Right renal pelvis (tissue), 4 donors: ENCODE results near the gene FXYD4. TPM values are rescaled to one million over a fixed set of nuclear protein-coding genes. Genes with fewer than 3 reads are reported as not detected.
"Not testable (repeated sequence)": the region's sequence is repeated elsewhere in the genome, so short reads cannot be mapped to it uniquely, and the experiment has no call there.

Experiments used
- DNase-seq, 4 donors: peaks; one replicate each; pipeline ENCODE4 v3.0.0-alpha.2; 2013; ENCODE audit warnings: low read depth in 4 of 4, low spot score in 3 of 4, missing footprints in 1 of 4
- polyA plus RNA-seq, 4 donors: library from polyadenylated mRNA; unstranded; fragments of 120-200 nt; gene quantifications; one replicate each; pipeline ENCODE4 v1.2.1, GENCODE V29; 2013; ENCODE audit not compliant: insufficient read length in 4 of 4

FXYD4 gene
- polyA plus RNA-seq, 4 donors: 2.2 TPM; not detected in 3

DNA sequence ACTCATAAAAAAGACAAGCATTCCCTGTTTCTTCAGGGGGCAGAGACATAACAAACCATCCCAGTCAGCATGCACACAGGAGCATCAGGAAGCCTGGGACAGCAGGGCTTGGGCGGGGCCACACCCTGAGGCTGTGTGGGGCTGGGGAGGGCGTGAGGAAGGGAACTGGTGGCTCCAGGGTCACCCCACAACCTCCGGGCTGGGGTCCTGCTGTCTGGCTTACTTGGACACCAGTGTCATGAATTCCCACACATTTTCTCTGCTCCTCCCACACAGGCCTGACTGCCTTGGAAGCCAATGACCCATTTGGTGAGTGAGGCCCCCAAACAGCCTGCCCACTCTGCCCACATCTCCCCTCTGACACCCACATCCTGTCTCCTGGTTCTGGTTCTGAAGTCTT is 2.8 kb downstream of the FXYD4 start:
- no peak for DNase-seq

DNA sequence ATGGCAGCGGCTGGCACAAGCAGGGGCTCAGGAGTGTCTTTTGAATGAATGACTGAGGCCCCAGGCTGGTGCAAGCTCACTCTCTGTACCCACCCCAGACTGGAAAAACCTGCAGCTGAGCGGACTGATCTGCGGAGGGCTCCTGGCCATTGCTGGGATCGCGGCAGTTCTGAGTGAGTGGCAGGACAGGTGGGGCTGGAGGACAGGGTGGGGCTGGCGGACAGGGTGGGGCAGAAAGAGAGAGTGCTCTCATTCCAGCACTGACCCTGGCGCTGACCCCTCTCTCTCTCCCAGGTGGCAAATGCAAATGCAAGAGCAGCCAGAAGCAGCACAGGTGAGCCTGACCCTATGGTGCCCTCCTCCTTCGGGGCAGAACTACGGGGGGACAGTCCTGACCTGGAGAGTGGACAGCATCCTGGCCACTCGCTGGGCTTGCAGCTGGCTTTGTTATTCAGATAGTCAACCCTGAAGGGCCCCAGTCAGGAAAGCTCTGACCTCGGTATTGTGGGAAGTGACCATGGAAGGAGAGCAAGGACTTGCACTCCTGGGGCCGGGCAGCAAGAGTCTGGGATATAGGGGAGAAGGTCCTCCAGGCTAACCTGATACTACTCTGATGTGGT is 4.1 kb downstream of the FXYD4 start:
- DNase-seq: no peak

DNA sequence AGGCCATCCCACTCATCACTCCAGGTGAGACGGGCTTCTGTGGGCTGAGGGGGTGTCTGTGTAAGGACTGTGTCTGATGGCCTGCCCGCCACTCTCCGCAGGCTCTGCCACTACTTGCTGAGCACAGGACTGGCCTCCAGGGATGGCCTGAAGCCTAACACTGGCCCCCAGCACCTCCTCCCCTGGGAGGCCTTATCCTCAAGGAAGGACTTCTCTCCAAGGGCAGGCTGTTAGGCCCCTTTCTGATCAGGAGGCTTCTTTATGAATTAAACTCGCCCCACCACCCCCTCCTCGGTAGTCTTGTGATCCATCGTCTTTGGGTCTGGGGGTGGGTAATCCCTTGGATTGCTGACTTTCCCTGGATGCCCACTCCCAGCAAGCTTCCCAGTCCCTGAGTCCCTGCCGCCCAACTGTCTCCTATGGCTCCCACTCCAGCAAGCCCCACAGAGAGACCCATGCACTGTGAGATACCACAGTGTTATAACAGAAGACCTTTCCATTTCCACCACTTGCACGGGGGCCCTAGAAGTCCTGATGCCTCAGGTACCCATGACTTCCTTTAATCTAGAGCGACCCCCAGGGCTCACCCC is 4.7 kb downstream of the FXYD4 start:
- DNase-seq: no peak

DNA sequence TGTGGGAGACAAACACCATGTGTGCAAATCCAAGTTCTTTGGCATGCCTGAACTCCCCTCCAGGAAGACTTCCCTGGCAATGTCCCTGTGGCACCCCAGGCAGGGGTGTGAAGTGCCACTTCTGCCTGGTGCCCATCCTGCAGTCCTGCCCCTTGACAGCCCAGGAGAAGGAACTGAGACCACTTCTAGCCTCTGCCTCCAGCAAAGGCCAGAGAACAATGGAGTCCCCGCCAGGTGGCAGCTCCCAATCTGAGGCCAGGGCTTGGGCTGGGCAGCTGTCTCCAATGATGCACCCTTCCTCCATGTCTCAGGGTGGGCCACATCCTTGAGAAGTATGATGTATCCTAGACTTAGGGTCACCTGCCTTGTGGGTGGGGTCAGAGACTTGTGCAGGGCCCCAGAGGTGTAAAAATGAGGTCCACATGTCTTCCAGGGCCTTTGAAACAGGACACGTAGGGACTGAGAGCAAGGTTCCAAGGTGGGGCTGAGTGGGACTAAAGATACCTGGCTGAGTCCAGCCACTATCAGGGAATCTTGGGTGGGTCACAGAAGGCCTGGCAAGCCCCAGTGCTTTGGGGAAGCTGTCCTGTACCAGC is 5.5 kb downstream of the FXYD4 start:
- no peak for DNase-seq

DNA sequence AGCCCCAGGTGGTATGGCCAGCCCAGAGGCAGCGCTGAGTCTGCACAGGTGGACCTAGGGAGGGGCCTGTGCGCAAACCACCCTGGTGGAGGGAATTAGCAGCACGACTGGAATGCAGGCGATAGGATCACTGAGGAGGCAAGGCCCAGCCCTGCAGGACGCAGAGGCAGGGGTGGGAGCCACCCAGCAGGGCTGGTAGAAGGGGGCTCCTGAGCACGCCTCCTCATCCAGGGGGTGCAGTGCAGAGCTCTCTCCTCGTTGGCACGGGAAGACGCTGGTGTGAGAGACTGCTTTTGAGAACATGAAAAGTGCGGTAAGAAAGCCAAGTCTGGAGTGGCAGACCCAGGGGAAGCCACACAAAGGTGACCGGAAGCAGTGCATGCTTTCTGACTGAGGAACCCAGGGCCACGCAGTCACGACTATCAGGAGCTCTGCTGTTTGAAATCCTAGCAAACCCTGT is 6.0 kb downstream of the FXYD4 start:
- DNase-seq: no peak

DNA sequence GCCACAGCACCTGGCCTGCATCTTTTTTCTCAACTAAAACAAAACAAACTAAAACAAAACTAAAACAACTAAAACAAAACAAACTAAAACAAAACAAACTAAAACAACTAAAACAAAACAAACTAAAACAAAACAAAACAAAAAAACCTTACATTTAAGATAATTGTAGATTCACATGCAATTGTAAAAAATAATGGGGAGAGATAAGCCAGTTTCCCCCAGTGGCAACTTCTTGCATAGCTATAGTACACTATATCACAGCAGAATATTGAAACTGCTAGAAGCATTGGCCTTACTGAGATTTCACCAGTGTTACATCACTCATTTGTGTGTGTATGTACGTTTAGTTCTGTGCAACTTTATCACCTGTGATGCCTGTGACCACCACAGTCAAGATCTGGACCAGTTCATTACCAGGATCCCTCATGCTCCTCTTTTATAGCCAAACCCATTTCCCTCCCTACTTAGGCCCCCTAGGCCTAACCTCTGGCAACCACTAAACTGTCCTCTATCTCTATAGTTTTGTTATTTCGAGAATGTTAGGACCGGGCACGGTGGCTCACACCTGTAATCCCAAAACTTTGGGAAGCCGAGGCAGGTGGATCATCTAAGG is 9.3 kb downstream of the FXYD4 start:
- DNase-seq: no peak

DNA sequence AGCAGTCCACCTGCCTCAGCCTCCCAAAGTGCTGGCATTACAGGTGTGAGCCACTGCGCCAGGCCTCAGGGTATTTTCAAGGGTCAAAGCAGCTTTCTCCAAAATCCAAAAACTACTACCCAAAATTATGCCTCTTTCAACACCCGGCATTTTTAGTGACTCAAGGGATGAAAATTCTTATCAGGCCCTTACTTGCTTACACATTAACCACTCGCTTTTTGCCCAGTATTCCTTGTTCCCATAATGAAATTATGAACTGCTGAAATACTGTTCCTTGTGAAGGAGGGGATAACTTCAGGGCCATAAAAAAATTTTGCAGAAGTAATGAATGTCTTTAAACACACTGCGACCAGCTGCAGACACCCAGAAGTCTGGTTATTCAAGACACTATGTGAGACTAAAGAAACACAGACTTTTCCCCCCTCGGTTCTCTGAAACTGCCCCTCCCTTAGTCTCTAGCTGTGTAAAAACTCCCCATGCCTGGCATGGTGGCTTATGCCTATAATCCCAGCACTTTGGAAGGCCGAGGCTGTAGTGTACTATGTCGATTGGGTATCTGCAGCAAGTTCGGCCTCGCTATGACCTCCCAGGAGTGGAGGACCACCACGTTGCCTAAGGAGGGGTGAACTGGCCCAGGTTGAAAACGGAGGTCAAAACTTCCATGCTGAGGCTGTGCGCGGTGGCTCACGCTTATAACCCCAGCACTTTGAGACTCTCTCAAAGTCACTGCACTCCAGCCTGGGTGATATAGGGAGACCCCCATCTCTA is 12.0 kb downstream of the FXYD4 start:
- no peak for DNase-seq

DNA sequence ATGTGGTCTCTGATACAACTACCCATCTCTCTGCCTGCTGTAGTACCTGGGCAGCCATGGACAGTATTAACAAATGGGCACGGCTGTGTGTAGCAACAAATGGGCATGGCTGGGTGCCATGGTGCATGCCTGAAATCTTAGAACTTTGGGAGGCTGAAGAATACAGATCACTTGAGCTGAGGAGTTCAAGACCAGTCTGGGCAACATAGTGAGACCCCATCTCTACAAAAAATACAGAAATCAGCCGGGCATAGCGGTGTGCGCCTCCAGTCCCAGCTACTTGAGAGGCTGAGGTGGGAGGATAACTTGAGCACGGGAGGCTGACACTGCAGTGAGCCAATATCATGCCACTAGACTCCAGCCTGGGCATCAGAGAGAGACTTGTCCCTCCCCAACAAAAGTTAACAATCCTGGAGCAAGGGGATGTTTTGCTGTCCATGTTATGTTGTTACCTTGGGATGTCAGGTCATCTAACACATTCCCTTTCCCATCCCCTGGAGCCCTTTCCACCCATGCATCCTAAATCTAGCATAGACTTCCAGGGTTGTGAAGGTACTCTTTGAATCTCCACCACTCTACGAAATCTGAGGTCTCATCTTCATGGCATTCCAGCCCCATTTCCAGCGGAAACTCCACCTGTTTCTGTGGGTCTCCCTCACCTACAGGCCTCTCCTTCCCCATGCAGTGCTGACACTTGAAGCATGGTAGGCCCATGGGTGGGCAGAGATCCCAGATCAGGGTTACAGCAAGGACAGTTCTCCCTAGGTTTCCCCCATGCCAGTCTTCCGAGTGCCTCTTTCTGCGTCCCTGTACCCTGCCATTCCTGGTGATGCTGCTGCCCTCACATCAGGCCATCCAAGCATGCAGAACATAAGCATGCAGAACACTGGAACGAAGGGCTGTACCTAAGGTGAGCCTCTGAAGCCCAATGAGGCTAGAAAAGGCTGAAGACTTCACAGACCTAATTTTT is 13.1 kb downstream of the FXYD4 start:
- DNase-seq: no peak

DNA sequence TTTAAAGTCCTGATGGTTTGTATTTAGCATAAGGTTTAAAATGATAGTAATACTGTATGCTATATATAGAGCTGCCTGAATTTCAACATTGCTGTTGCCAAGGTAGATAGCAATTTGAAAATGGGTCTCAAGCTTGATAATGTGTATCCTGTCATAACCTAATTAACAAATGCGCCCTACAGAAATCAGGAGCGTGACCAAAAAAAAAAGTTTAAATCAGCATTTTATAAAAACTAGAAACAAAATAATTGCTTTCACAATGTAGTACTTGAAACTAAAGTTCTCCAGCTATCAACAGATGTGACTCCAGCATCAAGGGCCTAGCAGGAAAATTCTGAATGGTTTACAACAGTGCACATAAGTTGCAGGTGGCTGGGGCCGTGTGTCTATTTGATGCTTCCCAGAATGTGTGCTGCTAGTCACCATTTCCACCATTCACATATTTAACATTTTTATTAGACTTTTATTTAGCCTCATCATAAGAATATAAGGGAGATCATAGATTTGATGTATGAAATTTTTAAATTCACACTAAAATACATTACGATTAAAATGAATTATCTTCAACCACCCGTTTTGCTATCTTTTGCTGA is 14.1 kb downstream of the FXYD4 start:
- no peak for DNase-seq

DNA sequence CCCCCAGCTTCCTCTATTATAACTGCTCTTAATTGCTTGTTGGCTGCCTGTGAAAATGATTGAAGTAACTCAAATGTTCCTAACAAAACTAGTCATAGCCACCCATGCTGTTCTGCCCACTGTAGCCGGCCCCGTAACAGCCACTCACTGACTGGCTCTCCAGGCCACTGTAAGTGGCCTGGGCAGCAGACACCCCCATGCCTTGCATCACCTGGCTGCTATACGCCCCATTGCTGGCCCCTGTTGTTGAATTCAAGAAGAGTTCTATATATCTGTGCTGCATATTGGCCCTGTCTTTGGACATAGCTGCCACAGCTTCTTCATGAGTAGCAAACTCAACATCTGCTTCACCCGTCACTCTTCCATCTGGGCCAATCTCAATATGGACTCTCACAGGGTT is 15.1 kb downstream of the FXYD4 start:
- no peak for DNase-seq

DNA sequence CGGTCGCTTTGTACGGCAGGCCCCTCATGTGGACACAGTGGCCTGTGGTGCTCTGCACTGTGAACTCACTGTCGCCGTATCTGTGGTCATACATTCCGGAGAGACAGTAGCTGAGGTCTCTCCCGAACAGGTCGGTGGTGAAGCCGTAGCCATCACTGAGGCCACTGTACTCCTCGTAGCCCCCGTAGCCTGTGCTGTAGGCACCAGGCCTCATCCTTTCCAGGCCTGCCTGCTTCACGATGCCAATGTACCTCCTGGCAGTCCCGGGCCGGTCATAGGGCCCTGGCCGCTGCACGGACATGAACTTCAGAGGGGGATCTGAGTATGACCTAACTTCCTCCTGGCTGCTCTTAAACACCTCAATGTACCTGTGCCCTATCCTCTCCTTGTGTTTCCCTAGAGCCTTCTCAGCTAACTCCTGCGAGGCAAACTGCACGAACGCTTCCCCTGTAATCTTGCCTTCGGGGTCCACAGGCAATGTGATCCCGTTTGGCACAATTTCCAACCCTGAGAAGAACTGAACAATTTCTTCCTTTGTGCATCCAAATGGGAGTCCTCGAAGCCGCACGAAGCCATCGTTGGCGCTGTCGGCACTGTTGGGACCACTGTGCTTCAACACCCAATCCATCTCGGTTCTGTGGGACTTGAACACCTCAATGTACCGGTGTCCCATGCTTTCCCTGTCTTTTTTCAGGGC is 15.7 kb downstream of the FXYD4 start:
- no peak for DNase-seq

DNA sequence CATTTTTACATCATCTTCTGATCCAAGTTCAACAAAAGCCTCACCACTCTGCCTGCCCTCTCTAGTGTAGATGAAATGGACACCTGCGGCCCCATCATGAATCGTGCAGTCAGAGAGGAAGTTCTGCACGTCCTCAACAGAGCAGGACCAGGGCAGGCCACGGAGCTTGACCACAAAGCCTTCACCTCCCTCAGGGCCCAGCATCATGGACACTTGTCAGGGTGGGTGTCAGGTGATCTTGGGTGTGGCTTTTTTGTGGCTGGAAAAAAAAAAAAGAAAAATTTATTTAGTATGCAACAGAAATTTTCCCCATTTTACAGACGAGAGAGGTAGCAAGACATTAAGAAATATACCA is 16.2 kb downstream of the FXYD4 start:
- no peak for DNase-seq

DNA sequence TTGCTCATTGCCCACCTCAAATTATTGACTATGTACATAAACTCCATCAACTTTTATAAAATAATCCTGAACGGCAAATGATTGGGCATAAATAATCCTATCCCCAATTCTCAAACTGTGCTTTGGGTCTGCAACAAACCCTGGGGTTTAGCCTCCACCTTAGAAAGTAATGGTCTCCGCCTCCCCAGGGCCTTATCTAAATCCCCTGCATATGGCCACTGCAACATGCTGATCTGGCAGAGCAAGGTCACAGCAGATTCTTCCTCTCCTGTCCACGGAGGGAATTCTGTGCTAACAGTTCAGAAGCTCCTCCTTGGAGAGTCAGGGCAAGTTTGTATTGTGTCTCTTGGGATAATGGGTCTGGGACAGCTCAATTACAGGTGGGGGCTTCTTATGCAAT is 18.4 kb downstream of the FXYD4 start:
- no peak for DNase-seq

DNA sequence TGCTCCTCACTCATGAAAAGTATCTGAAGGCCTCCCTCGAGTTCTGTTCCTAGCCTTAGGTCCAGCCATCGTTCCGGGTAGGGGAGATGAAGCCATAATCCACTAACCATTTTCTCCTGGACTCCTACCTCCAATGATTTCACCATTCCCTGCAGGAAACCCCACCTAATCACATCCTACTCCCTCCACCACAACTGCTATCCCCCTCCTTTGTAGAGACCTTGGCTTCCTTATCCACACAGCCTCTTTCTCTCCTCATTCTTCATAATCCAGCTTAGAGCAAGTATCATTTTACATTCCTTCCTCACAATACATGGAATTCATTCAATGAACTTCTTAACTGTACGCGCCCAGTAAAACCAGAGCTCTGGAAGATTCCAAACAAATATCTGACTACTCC is 18.9 kb downstream of the FXYD4 start:
- no peak for DNase-seq

DNA sequence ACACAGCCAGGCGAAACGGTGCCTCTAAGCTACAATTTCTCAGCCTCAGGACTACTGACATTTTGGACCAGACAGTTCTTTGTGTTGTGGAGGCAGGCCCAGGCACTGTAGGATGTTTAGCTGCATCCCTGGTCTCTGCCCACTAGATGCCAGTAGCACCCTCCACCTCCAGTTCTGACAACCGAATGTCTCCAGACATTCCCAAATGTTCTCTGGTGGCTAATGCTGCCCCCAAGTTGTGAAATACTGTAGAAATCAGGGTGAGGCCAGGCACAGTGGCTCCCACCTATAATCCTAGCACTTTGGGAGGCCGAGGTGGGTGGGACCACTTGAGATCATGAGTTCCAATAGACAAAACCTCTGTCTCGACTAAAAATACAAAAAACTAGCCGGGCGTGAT is 19.3 kb downstream of the FXYD4 start:
- DNase-seq: no peak

DNA sequence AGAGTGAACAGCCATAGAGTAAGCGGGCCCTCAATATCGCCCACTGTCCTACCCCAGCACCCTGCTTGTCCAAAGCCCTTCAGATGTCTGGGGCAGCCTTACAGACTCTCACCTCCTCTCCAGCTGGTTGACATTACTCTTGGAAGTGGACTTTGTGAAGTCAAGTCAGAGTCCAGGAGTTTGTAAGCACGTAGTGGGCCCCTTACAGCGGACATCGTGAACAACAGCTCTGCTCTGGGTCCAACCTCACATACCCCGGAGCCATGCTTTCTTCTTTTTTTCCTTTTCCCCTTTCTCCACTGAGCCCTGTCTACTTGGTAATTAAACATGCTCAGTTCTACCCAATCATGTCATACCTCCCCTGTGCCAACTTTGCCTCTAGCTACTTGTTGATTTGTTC is 20.1 kb downstream of the FXYD4 start:
- DNase-seq: no peak

DNA sequence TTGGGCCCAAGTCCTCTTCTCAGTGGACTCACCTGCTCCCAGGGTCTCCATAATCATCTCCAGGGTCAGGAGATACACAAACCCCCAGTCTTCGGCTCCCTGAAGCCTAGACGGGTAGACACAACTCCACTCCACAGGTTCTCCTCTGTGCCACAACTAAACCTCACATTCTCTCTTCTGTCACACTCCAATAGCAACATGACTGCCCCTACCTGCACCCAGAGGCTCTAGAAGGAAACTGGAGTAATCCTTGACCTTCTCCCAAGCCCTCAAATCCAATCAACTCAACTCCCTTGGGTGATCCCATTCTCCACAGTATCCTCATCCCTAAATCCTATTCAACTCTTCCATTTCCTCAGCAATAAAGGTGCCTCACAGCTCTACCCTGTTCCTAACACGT is 21.3 kb downstream of the FXYD4 start:
- DNase-seq: no peak

DNA sequence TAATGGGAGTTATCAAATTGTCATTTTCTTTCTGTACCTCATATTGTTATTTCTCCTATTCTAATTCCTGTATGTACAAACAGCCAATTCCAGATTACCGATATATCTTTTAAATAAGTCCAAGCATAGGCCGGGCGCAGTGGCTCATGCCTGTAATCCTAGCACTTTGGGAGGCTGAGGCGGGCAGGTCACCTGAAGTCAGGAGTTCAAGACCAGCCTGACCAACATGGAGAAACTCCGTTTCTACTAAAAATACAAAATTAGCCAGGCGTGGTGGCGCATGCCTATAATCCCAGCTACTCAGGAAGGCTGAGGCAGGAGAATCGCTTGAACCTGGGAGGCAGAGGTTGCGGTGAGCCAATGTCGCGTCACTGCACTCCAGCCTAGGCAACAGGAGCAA is 21.8 kb downstream of the FXYD4 start:
- not testable (repeated sequence) for DNase-seq
